ENCODE results near the gene MVK. TPM values are rescaled to one million over a fixed set of nuclear protein-coding genes. Genes with fewer than 3 reads are reported as not detected.

Gene MVK
- total and polyA plus RNA-seq, 2 donors from 2014 or later, result 40.0 to 48.1 TPM

DNA sequence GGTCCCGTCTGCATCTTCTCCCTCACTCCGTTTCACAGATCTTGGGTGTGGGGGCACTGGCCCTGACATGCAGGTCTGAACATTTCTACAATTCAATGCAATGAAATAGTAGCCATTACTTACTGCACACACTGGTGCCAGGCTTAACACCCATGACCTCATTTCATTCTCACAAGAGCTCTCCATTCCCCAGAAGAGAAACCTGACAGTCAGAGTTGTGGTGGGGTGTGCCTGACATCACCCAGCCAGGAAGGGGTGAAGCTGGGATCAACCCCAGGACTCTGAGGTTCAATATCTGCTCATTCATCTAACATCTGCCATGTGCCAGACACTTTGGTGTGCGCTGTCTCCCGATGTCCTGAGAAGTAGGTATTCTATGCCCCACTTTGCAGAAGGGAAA lies 34.7 kb downstream of the MVK start:
- H3K27me3 ChIP-seq (ENCODE audit: control insufficient read depth, insufficient read depth, low read length), result no peaks in the 10 kb centered on the region

DNA sequence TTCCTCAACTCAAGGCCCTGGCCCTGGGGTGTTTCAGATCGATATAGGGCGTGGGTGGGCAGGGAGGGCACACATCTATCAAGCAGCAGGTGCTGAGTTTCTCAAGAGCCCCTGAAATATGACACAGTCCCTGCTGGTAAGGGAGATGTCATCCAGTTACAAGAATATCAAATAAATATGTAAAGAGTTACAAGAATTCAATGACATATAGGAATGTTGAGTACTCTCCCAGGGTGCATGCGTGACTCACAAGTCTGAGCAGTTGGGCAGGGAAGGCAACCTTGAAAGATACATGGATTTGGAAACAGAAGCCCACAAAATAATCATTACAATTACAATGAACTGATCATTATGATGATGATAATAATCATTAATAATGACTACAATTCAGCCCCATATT lies 35.2 kb downstream of the MVK start:
- intact Hi-C loops (cut with DNase I), result no loop called here
- TF ChIP-seq, protein P1, sequence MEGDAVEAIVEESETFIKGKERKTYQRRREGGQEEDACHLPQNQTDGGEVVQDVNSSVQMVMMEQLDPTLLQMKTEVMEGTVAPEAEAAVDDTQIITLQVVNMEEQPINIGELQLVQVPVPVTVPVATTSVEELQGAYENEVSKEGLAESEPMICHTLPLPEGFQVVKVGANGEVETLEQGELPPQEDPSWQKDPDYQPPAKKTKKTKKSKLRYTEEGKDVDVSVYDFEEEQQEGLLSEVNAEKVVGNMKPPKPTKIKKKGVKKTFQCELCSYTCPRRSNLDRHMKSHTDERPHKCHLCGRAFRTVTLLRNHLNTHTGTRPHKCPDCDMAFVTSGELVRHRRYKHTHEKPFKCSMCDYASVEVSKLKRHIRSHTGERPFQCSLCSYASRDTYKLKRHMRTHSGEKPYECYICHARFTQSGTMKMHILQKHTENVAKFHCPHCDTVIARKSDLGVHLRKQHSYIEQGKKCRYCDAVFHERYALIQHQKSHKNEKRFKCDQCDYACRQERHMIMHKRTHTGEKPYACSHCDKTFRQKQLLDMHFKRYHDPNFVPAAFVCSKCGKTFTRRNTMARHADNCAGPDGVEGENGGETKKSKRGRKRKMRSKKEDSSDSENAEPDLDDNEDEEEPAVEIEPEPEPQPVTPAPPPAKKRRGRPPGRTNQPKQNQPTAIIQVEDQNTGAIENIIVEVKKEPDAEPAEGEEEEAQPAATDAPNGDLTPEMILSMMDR (IDR thresholded peaks at IDR 0.05; ENCODE audit: borderline replicate concordance, extremely low read depth, insufficient read depth), result no peak
- FAIRE-seq (no peak), DNase-seq (no peak)
- no peaks in the 10 kb centered on the region for H3K27me3 ChIP-seq (ENCODE audit: control insufficient read depth, insufficient read depth, low read length)
- no peaks in the 10 kb centered on the region for H3K4me1 ChIP-seq (ENCODE audit: control insufficient read depth in 2 of 3, insufficient read depth in 2 of 3, low read depth in 1 of 3, low read length in 3 of 3)
- no peaks in the 10 kb centered on the region for H3K9me3 ChIP-seq (ENCODE audit: control insufficient read depth in 2 of 3, insufficient read depth in 1 of 3, low read length in 3 of 3)
- H3K27ac ChIP-seq (ENCODE audit: low read depth in 2 of 2, low read length in 2 of 2), result no peak overlapping the region
- no peak overlapping the region for H3K9ac ChIP-seq (ENCODE audit: low read length in 3 of 3)
- H3K36me3 ChIP-seq (ENCODE audit: control insufficient read depth in 2 of 3, insufficient read depth in 3 of 3, low read length in 3 of 3), result no peaks in the 10 kb centered on the region
- H3K4me3 ChIP-seq (ENCODE audit: low read length in 3 of 3), result no peak overlapping the region

More for the DNA sequence above, 34.7 kb downstream of the MVK start:
- Histone ChIP-seq H3K9me3 (ENCODE audit: control insufficient read depth in 2 of 3, insufficient read depth in 1 of 3, low read length in 3 of 3) (no peaks in the 10 kb centered on the region), H3K4me1 (ENCODE audit: control insufficient read depth in 2 of 3, insufficient read depth in 2 of 3, low read depth in 1 of 3, low read length in 3 of 3) (no peaks in the 10 kb centered on the region), H3K36me3 (ENCODE audit: control insufficient read depth in 2 of 3, insufficient read depth in 3 of 3, low read length in 3 of 3) (no peaks in the 10 kb centered on the region), H3K4me3 (ENCODE audit: low read length in 3 of 3) (no peak overlapping the region), H3K9ac (ENCODE audit: low read length in 3 of 3) (no peak overlapping the region), H3K27ac (ENCODE audit: low read depth in 2 of 2, low read length in 2 of 2) (no peak overlapping the region)
- TF ChIP-seq, protein P1 (IDR thresholded peaks at IDR 0.05; ENCODE audit: borderline replicate concordance, extremely low read depth, insufficient read depth), result no peak
- intact Hi-C loops (cut with DNase I), result no loop called here
- no peak for DNase-seq
- FAIRE-seq, result no peak

DNA sequence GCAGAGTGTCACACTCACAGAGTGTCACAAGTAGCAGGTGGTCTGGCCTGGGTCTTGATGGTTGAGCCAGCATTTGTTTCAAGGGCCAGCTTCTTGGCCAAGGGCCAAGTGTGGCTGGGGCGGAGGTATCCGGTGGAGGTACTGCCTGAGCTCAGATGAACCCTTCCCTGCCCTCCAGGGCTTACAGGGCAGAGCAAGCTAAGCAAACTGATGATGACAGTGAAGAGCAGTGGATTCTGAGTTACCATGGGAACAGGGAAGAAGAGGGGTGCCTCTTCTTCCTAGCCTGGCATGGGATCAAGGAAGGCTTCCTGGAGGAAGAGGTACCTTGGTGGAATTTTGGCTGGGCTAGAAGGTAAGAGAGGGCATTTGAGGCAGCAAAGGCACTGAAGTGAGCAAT lies 35.7 kb downstream of the MVK start:
- H3K27me3 ChIP-seq (ENCODE audit: control insufficient read depth, insufficient read depth, low read length), result no peaks in the 10 kb centered on the region
- H3K27ac ChIP-seq (ENCODE audit: low read depth in 2 of 2, low read length in 2 of 2), result no peak overlapping the region
- FAIRE-seq (no peak), DNase-seq (no peak)
- intact Hi-C loops (cut with DNase I), result no loop called here
- no peaks in the 10 kb centered on the region for H3K36me3 ChIP-seq (ENCODE audit: control insufficient read depth in 2 of 3, insufficient read depth in 3 of 3, low read length in 3 of 3)
- H3K4me1 ChIP-seq (ENCODE audit: control insufficient read depth in 2 of 3, insufficient read depth in 2 of 3, low read depth in 1 of 3, low read length in 3 of 3), result no peaks in the 10 kb centered on the region
- no peak overlapping the region for H3K9ac ChIP-seq (ENCODE audit: low read length in 3 of 3)
- H3K4me3 ChIP-seq (ENCODE audit: low read length in 3 of 3), result no peak overlapping the region
- no peaks in the 10 kb centered on the region for H3K9me3 ChIP-seq (ENCODE audit: control insufficient read depth in 2 of 3, insufficient read depth in 1 of 3, low read length in 3 of 3)
- TF ChIP-seq, protein P1 (IDR thresholded peaks at IDR 0.05; ENCODE audit: borderline replicate concordance, extremely low read depth, insufficient read depth), result no peak

DNA sequence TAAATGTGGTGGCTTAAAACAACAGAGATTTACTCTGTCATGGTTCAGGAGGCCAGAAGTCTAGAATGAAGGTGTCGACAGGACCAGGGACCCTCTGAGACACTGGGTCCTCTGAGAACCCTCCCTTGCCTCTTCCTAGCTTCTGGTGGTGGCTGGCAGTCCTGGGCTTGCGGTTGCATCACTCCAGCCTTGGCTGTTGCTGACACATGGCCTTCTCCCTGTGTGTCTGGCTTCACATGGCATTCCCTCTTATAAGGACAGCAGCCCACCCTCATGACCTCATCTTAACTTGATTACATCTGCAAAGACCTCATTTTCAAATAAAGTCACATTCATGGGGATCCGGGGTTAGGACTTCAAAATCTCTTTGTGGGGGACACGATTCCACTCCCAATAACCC lies 36.9 kb downstream of the MVK start:
- Histone ChIP-seq H3K36me3 (ENCODE audit: control insufficient read depth in 2 of 3, insufficient read depth in 3 of 3, low read length in 3 of 3) (no peaks in the 10 kb centered on the region), H3K27me3 (ENCODE audit: control insufficient read depth, insufficient read depth, low read length) (no peaks in the 10 kb centered on the region), H3K9me3 (ENCODE audit: control insufficient read depth in 2 of 3, insufficient read depth in 1 of 3, low read length in 3 of 3) (no peaks in the 10 kb centered on the region), H3K4me1 (ENCODE audit: control insufficient read depth in 2 of 3, insufficient read depth in 2 of 3, low read depth in 1 of 3, low read length in 3 of 3) (no peaks in the 10 kb centered on the region), H3K27ac (ENCODE audit: low read depth in 2 of 2, low read length in 2 of 2) (no peak overlapping the region), H3K4me3 (ENCODE audit: low read length in 3 of 3) (no peak overlapping the region), H3K9ac (ENCODE audit: low read length in 3 of 3) (no peak overlapping the region)
- DNase-seq (no peak), FAIRE-seq (no peak)
- TF ChIP-seq, protein P1 (IDR thresholded peaks at IDR 0.05; ENCODE audit: borderline replicate concordance, extremely low read depth, insufficient read depth), result no peak
- intact Hi-C loops (cut with DNase I), result no loop called here
